SK-N-MC (cell line): ENCODE data around the gene TICAM2.

Experiments used
- DNase-seq: peaks from one replicate; pipeline ENCODE4 v3.0.0-alpha.2; 2011; ENCODE audit warnings: low read depth, low spot score
- H3K27ac ChIP-seq: fragments of 200-600 bp; sonication (generic); 2 replicates; pipeline ENCODE4 v1.5.1; 2016; ENCODE audit warnings: mixed run types
- H3K36me3 ChIP-seq: fragments of 200-600 bp; sonication (generic); 2 replicates; pipeline ENCODE4 v1.6.1; 2017; ENCODE audit warnings: antibody characterized with exemption, low read length, mixed read lengths; ENCODE audit not compliant: insufficient read depth
- H3K4me3 ChIP-seq: fragments of 200-600 bp; sonication (generic); 2 replicates; pipeline ENCODE4 v1.5.1; 2016
- H3K9ac ChIP-seq: fragments of 200-600 bp; sonication (generic); 2 replicates; pipeline ENCODE4 v1.8.0; 2017; ENCODE audit warnings: mixed run types, mixed read lengths; ENCODE audit not compliant: insufficient read length
- H3K9me3 ChIP-seq: fragments of 200-600 bp; sonication (generic); 2 replicates; pipeline ENCODE4 v1.6.1; 2017; ENCODE audit warnings: low read depth, mild to moderate bottlenecking, antibody characterized with exemption, low read length, moderate library complexity, mixed read lengths
- EZH2 ChIP-seq: fragments of 200-600 bp; sonication (generic); IDR thresholded peaks from one replicate; pipeline ENCODE4 v1.6.1; 2017; ENCODE audit warnings: antibody characterized with exemption
- FOXP2 ChIP-seq: optimal IDR thresholded peaks from 2 replicates; pipeline ENCODE3; 2011; ENCODE audit warnings: mild to moderate bottlenecking, moderate library complexity; ENCODE audit not compliant: insufficient read depth; ENCODE audit errors: extremely low read length, control extremely low read depth
- POLR2AphosphoS5 ChIP-seq: IDR thresholded peaks from 2 replicates; pipeline ENCODE4 v1.6.1; 2012; ENCODE audit warnings: mild to moderate bottlenecking, low read depth, low read length, borderline replicate concordance

The TICAM2 gene

DNA sequence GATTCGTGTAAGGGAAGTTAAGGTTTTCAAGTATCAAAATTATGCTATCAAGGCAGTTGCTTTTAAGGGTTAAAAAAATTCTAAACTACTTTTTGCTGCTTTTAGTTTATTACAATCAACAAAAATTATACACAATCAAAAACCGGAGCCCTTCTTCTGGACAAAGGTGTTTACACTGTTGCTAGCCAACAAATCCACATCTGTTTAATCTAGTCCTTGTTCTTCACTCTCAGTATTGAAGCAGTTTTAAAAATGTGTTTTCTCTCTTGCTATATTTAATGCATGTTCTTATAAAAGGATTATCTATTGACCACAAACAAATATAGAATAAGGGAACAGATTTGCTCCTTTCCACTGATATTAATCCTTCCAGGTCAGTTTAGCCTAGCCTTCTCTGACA is 60.2 kb downstream of the TICAM2 start:
- no peak for DNase-seq
- Histone ChIP-seq H3K9me3 (peaks cover 9% of the 10 kb centered on the region; the same call in 1 of the 2 replicates), H3K9ac (peak overlapping the region; percentile 93), H3K4me3 (peak overlapping the region; percentile 87), H3K27ac (no peak overlapping the region), H3K36me3 (peaks cover 59% of the 10 kb centered on the region)
- TF ChIP-seq POLR2AphosphoS5 (no peak), EZH2 (no peak), FOXP2 (no peak)

DNA sequence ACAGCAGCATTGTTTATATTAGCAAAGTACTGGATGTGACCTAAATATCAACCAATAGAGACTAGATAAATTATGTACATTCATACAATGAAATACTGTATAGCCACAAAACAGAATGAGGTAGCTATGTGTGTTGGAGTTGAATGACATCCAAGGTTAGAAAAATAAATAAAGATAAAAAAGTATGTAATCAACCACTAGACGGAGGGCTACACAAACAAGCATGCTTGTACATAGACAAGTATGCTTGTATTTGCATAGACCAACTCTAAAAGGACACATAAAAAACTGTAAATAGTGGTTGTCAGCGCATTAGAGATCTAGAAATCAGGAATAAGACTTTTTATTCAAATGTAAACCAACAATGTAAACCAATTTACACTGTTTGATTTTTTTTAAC is 60.7 kb downstream of the TICAM2 start:
- TF ChIP-seq POLR2AphosphoS5 (no peak), FOXP2 (no peak), EZH2 (no peak)
- no peak for DNase-seq
- Histone ChIP-seq H3K27ac (no peak overlapping the region), H3K9ac (peak overlapping the region; percentile 93), H3K4me3 (peak overlapping the region; percentile 87), H3K9me3 (peaks cover 10% of the 10 kb centered on the region; the same call in 1 of the 2 replicates), H3K36me3 (peaks cover 63% of the 10 kb centered on the region)

DNA sequence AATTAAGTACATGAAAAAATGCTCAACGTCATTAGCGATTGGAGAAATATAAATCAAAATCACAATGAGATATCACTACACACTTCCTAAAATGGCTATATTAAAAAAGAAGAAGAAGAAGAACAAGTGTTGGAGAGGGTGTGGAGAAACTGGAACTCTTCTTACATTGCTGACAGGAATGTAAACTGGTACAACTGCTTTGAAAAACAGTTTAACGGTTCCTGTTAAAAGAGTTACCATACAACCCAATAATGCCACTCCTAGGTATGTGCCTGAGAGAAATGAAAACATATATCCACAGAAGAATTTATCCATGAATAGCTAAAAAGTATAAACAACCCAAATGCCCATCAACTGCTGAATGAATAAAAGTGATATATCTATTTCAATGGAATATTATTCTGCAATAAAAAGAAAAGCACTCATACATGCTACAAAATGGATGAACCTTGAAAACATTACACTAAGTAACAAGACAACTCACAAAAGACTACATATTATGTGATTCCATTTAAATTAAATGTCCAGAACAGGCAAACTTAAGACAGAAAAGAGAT is 66.7 kb downstream of the TICAM2 start:
- H3K4me3 ChIP-seq = no peak overlapping the region
- no peak for DNase-seq
- peaks cover 6% of the 10 kb centered on the region for H3K9me3 ChIP-seq
- no peak for TF ChIP-seq FOXP2
- TF ChIP-seq EZH2 = no peak
- no peak for TF ChIP-seq POLR2AphosphoS5
- no peak overlapping the region for H3K9ac ChIP-seq
- H3K36me3 ChIP-seq = peaks cover 72% of the 10 kb centered on the region
- no peak overlapping the region for H3K27ac ChIP-seq

DNA sequence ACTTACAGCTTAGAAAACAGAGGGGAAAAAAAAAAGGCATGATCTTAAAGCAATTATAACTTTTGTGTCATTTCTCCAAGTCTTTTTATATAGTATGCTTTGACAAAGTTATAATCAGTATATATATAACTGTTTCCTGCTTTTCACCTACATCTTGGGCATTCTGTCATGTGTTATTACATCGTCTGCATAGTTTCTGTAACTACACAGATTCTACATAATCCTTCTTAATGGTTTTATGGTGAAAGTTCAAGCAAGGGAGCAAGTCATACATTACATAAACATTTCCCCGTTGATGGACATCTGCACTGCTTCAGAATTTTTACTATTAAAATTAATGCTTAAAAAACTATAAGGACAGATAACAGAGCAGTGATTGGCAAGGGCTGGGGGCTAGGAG is 69.8 kb downstream of the TICAM2 start:
- 0 out of 2 replicates have a peak overlapping the region, but pooled peaks have one; percentile 19 for H3K27ac ChIP-seq
- peaks cover 6% of the 10 kb centered on the region for H3K9me3 ChIP-seq
- TF ChIP-seq EZH2 (no peak), FOXP2 (no peak), POLR2AphosphoS5 (no peak)
- no peak for DNase-seq
- H3K9ac ChIP-seq = no peak overlapping the region
- H3K36me3 ChIP-seq = peaks cover 57% of the 10 kb centered on the region
- H3K4me3 ChIP-seq = no peak overlapping the region

DNA sequence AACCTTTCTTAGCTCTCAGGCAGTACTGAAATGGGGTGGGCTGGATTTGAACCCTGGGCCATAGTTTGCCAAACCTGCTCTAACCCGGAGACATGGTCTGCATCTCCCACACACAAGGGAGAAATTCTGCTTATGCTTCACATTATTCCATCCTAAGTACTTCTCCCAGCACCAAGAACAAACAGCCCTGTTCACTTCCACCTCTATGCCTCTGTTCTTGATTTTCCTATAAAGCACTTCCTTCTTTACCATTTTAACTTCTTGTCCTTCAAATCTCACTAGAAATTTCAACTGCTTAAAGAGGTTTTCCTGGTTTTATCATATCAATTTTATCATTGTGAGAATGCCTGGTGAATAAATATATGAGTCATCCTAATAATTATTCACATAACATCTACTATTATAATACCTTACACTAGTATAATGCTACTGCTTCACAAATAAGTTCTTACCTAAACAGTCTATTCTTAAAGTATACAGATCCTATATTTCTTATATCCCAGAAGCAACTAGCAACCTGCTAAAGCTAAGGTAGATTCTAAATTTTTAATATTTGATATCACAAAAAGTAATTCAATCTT is 70.4 kb downstream of the TICAM2 start:
- peaks cover 51% of the 10 kb centered on the region for H3K36me3 ChIP-seq
- H3K27ac ChIP-seq = 0 out of 2 replicates have a peak overlapping the region, but pooled peaks have one; percentile 19
- no peak overlapping the region for H3K9ac ChIP-seq
- TF ChIP-seq POLR2AphosphoS5 (no peak), EZH2 (no peak), FOXP2 (no peak)
- DNase-seq = no peak
- H3K4me3 ChIP-seq = no peak overlapping the region
- peaks cover 6% of the 10 kb centered on the region for H3K9me3 ChIP-seq

DNA sequence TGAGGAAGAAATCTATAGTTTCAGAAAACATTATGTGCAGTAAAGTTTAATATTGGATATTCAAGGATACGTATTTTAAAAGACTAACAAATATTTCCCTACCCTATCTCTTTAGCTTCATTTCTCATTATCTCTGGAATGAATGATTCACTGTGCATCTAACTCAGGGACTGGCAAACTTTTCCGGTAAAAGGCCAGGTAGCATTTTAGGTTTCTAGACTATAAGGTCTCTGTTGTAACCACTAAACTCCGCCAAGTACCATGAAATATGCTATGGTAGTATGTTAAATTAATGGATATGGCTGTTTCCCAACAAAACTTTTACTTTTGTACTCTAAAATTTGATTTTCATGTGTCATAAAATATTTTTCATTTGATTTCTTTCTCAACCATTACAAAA is 70.9 kb downstream of the TICAM2 start:
- no peak for DNase-seq
- Histone ChIP-seq H3K36me3 (peaks cover 46% of the 10 kb centered on the region), H3K9me3 (peaks cover 2% of the 10 kb centered on the region), H3K9ac (no peak overlapping the region), H3K4me3 (no peak overlapping the region), H3K27ac (no peak overlapping the region)
- TF ChIP-seq POLR2AphosphoS5 = no peak
- TF ChIP-seq FOXP2 = no peak
- no peak for TF ChIP-seq EZH2

GRCh38 chr5:115530426-115530825 is 71.9 kb downstream of the TICAM2 start:
- DNase-seq = no peak
- Histone ChIP-seq H3K36me3 (peaks cover 43% of the 10 kb centered on the region), H3K9me3 (no peaks in the 10 kb centered on the region; the same call in 1 of the 2 replicates), H3K9ac (no peak overlapping the region), H3K27ac (no peak overlapping the region), H3K4me3 (no peak overlapping the region)
- TF ChIP-seq EZH2 = no peak
- no peak for TF ChIP-seq POLR2AphosphoS5
- TF ChIP-seq FOXP2 = no peak
